Measurements from ENCODE around the gene DENND6B.

DNA sequence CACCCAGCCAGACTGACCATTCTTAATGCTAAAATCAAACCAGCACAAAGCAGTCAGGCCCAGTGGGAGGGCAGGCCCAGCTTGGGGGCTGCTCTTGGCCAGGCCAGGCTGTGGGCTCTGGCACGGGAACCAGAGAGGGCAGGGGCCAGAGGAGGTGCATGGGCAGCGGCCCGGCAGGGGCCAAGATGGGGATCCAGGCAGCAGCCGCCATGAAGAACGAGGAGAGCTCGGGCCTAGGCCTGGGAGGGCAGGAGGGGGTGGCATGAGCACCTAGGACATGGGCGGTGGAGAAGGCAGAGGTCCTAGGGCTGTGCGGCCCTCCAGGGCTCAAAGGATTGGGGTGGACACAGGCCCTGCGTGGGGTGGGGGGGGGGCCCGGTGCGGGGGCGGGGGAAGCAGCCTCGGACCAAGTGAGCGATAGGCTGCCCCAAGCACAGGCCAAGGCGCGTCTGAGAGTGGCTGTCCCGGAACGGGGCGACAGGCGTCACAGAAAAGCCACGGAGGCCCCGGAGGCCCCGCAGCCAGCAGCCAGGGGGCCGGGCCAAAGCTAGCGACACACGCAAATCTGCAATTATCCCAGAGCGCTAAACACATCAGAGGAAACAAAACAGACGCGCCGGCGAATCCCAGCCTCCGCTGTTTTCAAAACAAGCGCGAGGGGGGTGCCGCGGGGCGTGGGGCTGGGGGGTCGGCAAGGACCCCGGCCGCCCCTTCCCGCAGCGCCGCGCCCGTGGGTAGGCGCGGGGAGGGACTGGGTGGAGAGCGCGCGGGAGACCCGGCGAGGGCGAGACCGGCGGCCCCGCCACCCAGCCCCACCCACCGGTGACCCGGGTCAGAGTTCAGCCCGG is 27.7 kb downstream of the DENND6B start:
- TF ChIP-seq, protein P1, sequence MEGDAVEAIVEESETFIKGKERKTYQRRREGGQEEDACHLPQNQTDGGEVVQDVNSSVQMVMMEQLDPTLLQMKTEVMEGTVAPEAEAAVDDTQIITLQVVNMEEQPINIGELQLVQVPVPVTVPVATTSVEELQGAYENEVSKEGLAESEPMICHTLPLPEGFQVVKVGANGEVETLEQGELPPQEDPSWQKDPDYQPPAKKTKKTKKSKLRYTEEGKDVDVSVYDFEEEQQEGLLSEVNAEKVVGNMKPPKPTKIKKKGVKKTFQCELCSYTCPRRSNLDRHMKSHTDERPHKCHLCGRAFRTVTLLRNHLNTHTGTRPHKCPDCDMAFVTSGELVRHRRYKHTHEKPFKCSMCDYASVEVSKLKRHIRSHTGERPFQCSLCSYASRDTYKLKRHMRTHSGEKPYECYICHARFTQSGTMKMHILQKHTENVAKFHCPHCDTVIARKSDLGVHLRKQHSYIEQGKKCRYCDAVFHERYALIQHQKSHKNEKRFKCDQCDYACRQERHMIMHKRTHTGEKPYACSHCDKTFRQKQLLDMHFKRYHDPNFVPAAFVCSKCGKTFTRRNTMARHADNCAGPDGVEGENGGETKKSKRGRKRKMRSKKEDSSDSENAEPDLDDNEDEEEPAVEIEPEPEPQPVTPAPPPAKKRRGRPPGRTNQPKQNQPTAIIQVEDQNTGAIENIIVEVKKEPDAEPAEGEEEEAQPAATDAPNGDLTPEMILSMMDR (conservative IDR thresholded peaks at IDR 0.05; ENCODE audit: low read depth in 2 of 2): no peak
- no peak for TF ChIP-seq EZH2phosphoT487 (IDR thresholded peaks at IDR 0.05; ENCODE audit: unreplicated experiment)
- TF ChIP-seq, protein P2, sequence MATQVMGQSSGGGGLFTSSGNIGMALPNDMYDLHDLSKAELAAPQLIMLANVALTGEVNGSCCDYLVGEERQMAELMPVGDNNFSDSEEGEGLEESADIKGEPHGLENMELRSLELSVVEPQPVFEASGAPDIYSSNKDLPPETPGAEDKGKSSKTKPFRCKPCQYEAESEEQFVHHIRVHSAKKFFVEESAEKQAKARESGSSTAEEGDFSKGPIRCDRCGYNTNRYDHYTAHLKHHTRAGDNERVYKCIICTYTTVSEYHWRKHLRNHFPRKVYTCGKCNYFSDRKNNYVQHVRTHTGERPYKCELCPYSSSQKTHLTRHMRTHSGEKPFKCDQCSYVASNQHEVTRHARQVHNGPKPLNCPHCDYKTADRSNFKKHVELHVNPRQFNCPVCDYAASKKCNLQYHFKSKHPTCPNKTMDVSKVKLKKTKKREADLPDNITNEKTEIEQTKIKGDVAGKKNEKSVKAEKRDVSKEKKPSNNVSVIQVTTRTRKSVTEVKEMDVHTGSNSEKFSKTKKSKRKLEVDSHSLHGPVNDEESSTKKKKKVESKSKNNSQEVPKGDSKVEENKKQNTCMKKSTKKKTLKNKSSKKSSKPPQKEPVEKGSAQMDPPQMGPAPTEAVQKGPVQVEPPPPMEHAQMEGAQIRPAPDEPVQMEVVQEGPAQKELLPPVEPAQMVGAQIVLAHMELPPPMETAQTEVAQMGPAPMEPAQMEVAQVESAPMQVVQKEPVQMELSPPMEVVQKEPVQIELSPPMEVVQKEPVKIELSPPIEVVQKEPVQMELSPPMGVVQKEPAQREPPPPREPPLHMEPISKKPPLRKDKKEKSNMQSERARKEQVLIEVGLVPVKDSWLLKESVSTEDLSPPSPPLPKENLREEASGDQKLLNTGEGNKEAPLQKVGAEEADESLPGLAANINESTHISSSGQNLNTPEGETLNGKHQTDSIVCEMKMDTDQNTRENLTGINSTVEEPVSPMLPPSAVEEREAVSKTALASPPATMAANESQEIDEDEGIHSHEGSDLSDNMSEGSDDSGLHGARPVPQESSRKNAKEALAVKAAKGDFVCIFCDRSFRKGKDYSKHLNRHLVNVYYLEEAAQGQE (IDR thresholded peaks at IDR 0.05; ENCODE audit: unreplicated experiment): no peak
- TF ChIP-seq EZH2 (IDR thresholded peaks at IDR 0.05; ENCODE audit: low read depth, unreplicated experiment): no peak

Data from GM23338 (cell line).